Astrocyte (in vitro differentiated cells and primary cell): ENCODE data around the gene PGGHG. TPM values are rescaled to one million over a fixed set of nuclear protein-coding genes. Genes with fewer than 3 reads are reported as not detected.

ENCODE experiments used
- DNase-seq: peaks from one replicate; pipeline ENCODE4 v3.0.0-alpha.2; 2010; ENCODE audit warnings: low read depth
- FAIRE-seq: peaks from 2 replicates; lab custom pipeline; 2011; peaks lifted over from hg19 to GRCh38; lab: Jason Lieb, UNC
- H2AFZ ChIP-seq: 2 replicates; pipeline ENCODE4 v1.6.0; 2012; ENCODE audit warnings: low read depth, low read length, inconsistent platforms
- H3K27ac ChIP-seq: 2 replicates; pipeline ENCODE4 v1.5.1; 2011; ENCODE audit warnings: low read depth, low read length, inconsistent platforms
- H3K27me3 ChIP-seq: 2 replicates; pipeline ENCODE4 v1.6.0; 2011; ENCODE audit warnings: low read length, inconsistent platforms; ENCODE audit not compliant: insufficient read depth
- H3K36me3 ChIP-seq: 2 replicates; pipeline ENCODE4 v1.5.1; 2011; ENCODE audit warnings: low read length, inconsistent platforms; ENCODE audit not compliant: insufficient read depth
- H3K4me1 ChIP-seq: 2 replicates; pipeline ENCODE4 v1.5.1; 2011; ENCODE audit warnings: low read length, inconsistent platforms; ENCODE audit not compliant: insufficient read depth
- H3K4me2 ChIP-seq: 2 replicates; pipeline ENCODE4 v1.6.0; 2012; ENCODE audit warnings: low read length, inconsistent platforms
- H3K4me3 ChIP-seq: 2 replicates; pipeline ENCODE4 v1.5.1; 2011; ENCODE audit warnings: low read depth, mild to moderate bottlenecking, low read length, inconsistent platforms; ENCODE audit not compliant: insufficient read depth
- H3K79me2 ChIP-seq: 2 replicates; pipeline ENCODE4 v1.6.0; 2012; ENCODE audit warnings: mild to moderate bottlenecking, low read length, inconsistent platforms; ENCODE audit not compliant: insufficient read depth
- H3K9ac ChIP-seq: 2 replicates; pipeline ENCODE4 v1.6.0; 2012; ENCODE audit warnings: mild to moderate bottlenecking, low read length, inconsistent platforms
- H3K9me3 ChIP-seq: 2 replicates; pipeline ENCODE4 v1.5.1; 2012; ENCODE audit warnings: low read depth, mild to moderate bottlenecking, low read length, inconsistent platforms; ENCODE audit not compliant: insufficient read depth
- H4K20me1 ChIP-seq: 2 replicates; pipeline ENCODE4 v1.6.0; 2012; ENCODE audit warnings: low read length, inconsistent platforms; ENCODE audit not compliant: insufficient read depth
- H3K27ac Mint-ChIP-seq: one replicate; pipeline ENCODE4 v1.8.0; 2021; ENCODE audit warnings: mild to moderate bottlenecking, mixed read lengths; ENCODE audit not compliant: unreplicated experiment
- H3K27me3 Mint-ChIP-seq: one replicate; pipeline ENCODE4 v1.8.0; 2021; ENCODE audit warnings: low read depth, mixed read lengths; ENCODE audit not compliant: unreplicated experiment
- H3K36me3 Mint-ChIP-seq: one replicate; pipeline ENCODE4 v1.8.0; 2021; ENCODE audit warnings: low read depth, mixed read lengths; ENCODE audit not compliant: unreplicated experiment
- H3K4me1 Mint-ChIP-seq: one replicate; pipeline ENCODE4 v1.8.0; 2021; ENCODE audit warnings: low read depth, mixed read lengths; ENCODE audit not compliant: unreplicated experiment
- H3K4me3 Mint-ChIP-seq: one replicate; pipeline ENCODE4 v1.8.0; 2021; ENCODE audit warnings: mild to moderate bottlenecking, moderate library complexity, mixed read lengths; ENCODE audit not compliant: unreplicated experiment
- H3K9me3 Mint-ChIP-seq: one replicate; pipeline ENCODE4 v1.8.0; 2021; ENCODE audit warnings: mild to moderate bottlenecking, mixed read lengths; ENCODE audit not compliant: unreplicated experiment
- EZH2 ChIP-seq: IDR thresholded peaks from 2 replicates; pipeline ENCODE4 v1.6.1; 2012; ENCODE audit warnings: mild to moderate bottlenecking, low read length, inconsistent platforms; ENCODE audit not compliant: insufficient read depth
- total RNA-seq: library from RNA; stranded (reverse); gene quantifications from 2 replicates; pipeline ENCODE4 v1.2.1, GENCODE V29; 2021
- TF ChIP-seq, protein P1 (sequence below): IDR thresholded peaks from 2 replicates; pipeline ENCODE4 v1.5.1; 2011; ENCODE audit warnings: low read depth, mild to moderate bottlenecking, inconsistent platforms, low read length, moderate library complexity; ENCODE audit not compliant: insufficient read depth

PGGHG gene
- total RNA-seq, 1 donor from 2014 or later = 25.1 TPM

DNA sequence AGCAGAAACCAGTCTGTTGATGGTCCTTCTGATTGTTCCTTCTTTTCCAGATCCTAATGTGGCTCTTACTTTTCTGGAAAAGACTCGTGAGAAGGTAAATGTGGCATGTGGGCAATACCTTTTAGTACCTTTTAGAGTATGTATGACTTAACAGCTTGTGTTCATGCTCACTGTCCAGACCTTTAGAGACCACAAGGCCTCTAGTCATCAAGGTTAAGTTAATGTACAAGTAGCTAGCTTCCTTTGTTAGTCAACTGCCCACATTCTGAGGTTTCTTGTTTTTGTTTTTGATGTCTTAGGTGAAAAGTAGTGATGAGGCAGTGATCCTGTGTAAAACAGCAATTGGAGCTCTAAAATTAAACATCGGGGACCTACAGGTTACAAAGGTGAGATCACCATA is 44.5 kb upstream of the PGGHG start:
- Mint-ChIP-seq H3K27ac (no peak overlapping the region), H3K4me1 (no peaks in the 10 kb centered on the region), H3K9me3 (no peaks in the 10 kb centered on the region), H3K36me3 (peaks cover 15% of the 10 kb centered on the region), H3K27me3 (no peaks in the 10 kb centered on the region), H3K4me3 (no peak overlapping the region)
- DNase-seq = no peak
- H3K9ac ChIP-seq = no peak overlapping the region
- H3K27me3 ChIP-seq = no peaks in the 10 kb centered on the region
- no peak overlapping the region for H3K4me3 ChIP-seq
- TF ChIP-seq, protein P1, sequence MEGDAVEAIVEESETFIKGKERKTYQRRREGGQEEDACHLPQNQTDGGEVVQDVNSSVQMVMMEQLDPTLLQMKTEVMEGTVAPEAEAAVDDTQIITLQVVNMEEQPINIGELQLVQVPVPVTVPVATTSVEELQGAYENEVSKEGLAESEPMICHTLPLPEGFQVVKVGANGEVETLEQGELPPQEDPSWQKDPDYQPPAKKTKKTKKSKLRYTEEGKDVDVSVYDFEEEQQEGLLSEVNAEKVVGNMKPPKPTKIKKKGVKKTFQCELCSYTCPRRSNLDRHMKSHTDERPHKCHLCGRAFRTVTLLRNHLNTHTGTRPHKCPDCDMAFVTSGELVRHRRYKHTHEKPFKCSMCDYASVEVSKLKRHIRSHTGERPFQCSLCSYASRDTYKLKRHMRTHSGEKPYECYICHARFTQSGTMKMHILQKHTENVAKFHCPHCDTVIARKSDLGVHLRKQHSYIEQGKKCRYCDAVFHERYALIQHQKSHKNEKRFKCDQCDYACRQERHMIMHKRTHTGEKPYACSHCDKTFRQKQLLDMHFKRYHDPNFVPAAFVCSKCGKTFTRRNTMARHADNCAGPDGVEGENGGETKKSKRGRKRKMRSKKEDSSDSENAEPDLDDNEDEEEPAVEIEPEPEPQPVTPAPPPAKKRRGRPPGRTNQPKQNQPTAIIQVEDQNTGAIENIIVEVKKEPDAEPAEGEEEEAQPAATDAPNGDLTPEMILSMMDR = no peak
- no peak for TF ChIP-seq EZH2
- peaks cover 54% of the 10 kb centered on the region for H4K20me1 ChIP-seq
- H3K36me3 ChIP-seq = peaks cover 57% of the 10 kb centered on the region
- no peaks in the 10 kb centered on the region for H3K9me3 ChIP-seq
- peak; percentile 26 for FAIRE-seq
- H3K27ac ChIP-seq = no peak overlapping the region
- no peaks in the 10 kb centered on the region for H3K4me1 ChIP-seq
- peaks cover 38% of the 10 kb centered on the region for H3K79me2 ChIP-seq
- no peak overlapping the region for H3K4me2 ChIP-seq
- H2AFZ ChIP-seq = no peak overlapping the region

DNA sequence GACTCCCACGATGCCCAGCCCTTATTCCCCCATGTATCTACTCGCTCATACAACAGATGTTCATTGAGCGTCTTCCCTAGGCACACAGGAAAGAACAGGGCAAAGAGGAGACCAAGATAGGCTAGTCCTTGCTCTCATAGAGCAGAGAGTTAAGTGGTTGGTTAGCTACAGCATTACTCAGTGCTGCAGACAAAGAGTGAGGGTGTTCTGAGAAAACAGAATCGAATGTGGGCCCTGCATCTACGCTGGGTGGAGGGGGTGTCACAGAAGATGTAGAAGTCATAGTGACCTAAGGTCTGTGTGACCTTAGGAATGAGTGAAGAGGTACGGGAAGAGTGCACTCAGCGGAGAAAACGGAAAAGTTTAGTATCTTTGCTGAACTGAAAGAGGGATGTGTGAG is 39.9 kb upstream of the PGGHG start:
- H3K36me3 ChIP-seq = peaks cover 75% of the 10 kb centered on the region
- no peak overlapping the region for H3K9ac ChIP-seq
- peaks cover 21% of the 10 kb centered on the region for H3K36me3 Mint-ChIP-seq
- no peak overlapping the region for H3K4me3 Mint-ChIP-seq
- H4K20me1 ChIP-seq = peaks cover 57% of the 10 kb centered on the region
- TF ChIP-seq, protein P1 = no peak
- TF ChIP-seq EZH2 = no peak
- H3K4me3 ChIP-seq = no peak overlapping the region
- DNase-seq (no peak), FAIRE-seq (no peak)
- H3K27me3 ChIP-seq = no peaks in the 10 kb centered on the region
- no peaks in the 10 kb centered on the region for H3K9me3 Mint-ChIP-seq
- no peak overlapping the region for H3K4me2 ChIP-seq
- no peaks in the 10 kb centered on the region for H3K27me3 Mint-ChIP-seq
- no peaks in the 10 kb centered on the region for H3K4me1 ChIP-seq
- H3K9me3 ChIP-seq = no peaks in the 10 kb centered on the region
- H3K27ac Mint-ChIP-seq = no peak overlapping the region
- H3K79me2 ChIP-seq = peaks cover 4% of the 10 kb centered on the region
- H2AFZ ChIP-seq = no peak overlapping the region
- H3K4me1 Mint-ChIP-seq = no peaks in the 10 kb centered on the region
- no peak overlapping the region for H3K27ac ChIP-seq

DNA sequence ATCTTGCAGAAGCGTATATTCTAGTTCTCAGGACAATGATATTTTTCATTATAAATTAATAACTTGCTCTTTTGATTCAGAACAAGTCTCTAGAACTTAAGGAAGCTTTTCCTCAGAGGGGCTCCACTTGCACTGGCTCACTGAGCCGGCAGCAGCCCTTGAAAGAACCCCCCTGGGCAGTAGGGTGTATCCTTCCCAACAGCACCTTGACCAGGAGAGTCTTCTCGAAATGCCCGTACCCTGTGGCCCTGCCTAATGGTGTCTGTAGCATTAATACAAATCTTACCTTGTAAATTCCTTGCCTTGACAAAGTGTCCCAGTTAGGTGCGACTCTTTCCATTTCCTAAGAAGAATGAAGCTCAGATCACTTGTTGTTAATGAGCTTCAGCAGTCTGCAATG is 38.7 kb upstream of the PGGHG start:
- no peak overlapping the region for H3K9ac ChIP-seq
- peaks cover 50% of the 10 kb centered on the region for H4K20me1 ChIP-seq
- Mint-ChIP-seq H3K4me3 (no peak overlapping the region), H3K9me3 (no peaks in the 10 kb centered on the region), H3K36me3 (peaks cover 18% of the 10 kb centered on the region), H3K27ac (no peak overlapping the region), H3K4me1 (no peaks in the 10 kb centered on the region), H3K27me3 (no peaks in the 10 kb centered on the region)
- no peaks in the 10 kb centered on the region for H3K79me2 ChIP-seq
- H3K27ac ChIP-seq = no peak overlapping the region
- no peaks in the 10 kb centered on the region for H3K4me1 ChIP-seq
- H3K4me3 ChIP-seq = no peak overlapping the region
- no peak overlapping the region for H3K4me2 ChIP-seq
- no peak for DNase-seq
- H3K36me3 ChIP-seq = peaks cover 67% of the 10 kb centered on the region
- no peak for TF ChIP-seq EZH2
- TF ChIP-seq, protein P1 = no peak
- no peak overlapping the region for H2AFZ ChIP-seq
- FAIRE-seq = no peak
- H3K9me3 ChIP-seq = no peaks in the 10 kb centered on the region
- H3K27me3 ChIP-seq = no peaks in the 10 kb centered on the region
